HG03565 (cell line): ENCODE results near the gene CXCR4.
"Not testable (repeated sequence)": the region's sequence is repeated elsewhere in the genome, so short reads cannot be mapped to it uniquely, and the experiment has no call there.

Source experiments
- ATAC-seq: cut with Tn5 transposase; IDR thresholded peaks from one replicate; pipeline ENCODE4 v1.9.1; 2021; ENCODE audit warnings: mild to moderate bottlenecking, moderate library complexity; ENCODE audit not compliant: unreplicated experiment

CXCR4 gene

DNA sequence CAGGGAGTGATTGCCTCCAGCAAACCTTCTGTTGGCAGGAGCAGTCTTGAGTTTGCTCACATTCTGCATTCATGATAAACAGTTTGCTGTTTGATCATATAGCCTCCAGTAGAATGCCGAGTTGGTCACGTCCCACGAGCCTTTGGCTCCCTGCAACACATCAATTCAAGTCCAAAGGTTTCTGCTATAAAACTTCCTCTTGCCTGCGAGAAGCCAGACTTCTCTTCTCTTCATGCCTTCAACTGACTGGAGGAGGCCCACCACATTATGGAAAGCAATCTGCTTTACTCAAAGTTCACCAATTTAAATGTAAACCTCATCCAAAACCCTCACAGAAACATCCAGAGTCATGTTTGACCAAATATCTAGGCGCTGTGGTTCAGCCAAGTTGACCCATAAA lies 40.8 kb downstream of the CXCR4 start:
- ATAC-seq, result no peak

DNA sequence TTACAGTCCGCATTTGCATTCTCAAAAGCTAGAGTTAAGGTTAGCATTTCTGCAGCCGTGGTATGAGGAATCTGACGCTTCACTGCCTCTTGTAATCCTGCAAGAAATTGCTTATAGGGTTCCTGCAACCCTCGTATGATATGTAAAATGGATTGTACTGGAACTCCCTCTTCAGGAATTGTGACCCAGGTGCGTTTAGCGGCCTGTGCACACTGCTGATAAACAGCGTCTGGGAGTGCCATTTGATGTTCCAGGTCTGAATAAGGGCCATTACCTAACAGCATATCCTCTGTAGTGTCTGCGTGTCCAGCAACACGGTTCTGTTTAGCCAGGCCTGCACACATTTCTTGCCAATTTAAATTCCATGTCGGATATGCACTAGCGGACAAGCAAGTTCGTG lies 42.5 kb downstream of the CXCR4 start:
- no peak for ATAC-seq

GRCh38 chr2:136072621-136073020 lies 45.3 kb downstream of the CXCR4 start:
- no peak for ATAC-seq

- ATAC-seq, result not testable (repeated sequence)
Measured at GRCh38 chr2:136071887-136072286, 46.1 kb downstream of the CXCR4 start.

DNA sequence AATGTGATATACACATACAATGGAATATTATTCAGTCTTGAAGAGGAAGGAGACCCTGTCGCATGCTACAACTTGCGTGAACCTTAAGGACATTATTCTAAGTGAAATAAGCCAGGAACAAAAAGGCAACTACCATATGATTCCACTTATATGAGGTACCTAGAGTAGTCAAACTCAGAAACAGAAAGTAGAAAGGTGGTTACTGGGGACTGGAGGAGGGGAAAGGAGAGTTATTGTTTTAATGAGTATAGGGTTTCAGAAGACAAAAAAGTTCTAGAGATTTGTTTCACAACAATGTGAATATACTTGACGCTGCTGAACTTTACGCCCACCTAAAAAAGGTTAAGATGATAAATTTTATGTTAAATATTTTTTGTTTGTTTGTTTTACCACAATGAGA lies 47.0 kb downstream of the CXCR4 start:
- ATAC-seq, result no peak

DNA sequence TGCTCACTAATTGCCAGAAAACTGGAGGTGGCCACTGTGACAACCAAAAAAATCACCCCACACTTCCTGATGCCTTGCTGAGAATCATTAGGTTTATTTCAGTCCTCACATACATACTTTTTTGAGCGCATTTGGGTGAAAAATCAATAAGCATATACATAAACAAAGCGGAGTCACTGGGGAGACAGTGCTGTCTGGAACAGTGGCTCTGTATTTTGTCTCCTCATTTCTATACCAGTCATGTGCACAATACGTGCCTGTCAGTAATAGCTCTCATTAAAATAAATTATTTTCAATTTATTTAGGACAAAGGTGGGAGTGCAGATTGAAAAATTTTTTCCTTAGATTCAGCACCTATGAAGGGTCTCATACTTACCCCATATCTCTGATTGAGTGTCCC lies 48.2 kb downstream of the CXCR4 start:
- no peak for ATAC-seq

DNA sequence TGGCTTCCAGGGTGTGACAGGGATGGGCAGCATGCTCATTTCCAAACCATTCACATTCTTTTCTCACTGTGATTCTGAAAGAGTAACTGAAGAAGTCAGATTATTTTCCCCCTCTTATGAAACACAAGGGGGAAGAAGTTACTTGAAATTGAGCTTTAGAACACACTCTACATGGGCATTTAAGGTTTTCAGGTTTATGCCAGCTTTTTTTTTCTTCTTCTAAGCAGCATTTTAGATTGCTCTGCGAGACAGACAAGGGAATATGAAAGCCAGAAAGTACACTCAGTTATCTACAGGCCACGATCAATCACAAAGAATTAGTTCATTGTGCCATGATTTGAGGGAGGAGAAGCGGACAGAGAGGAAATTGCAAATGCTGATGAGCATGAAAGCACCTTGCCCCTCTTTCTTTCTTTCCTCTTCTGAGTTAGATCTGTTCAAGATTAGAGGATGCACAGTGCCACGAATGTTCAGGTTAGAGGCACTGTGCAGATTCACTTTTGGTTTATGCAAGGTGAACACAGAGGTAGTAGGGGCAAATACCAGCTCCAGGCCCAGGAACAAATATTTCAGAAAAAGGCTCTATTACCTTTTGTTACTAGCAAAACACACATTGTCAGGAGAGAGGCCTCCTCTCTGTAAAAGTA lies 49.2 kb downstream of the CXCR4 start:
- ATAC-seq, result no peak

GRCh38 chr2:136067897-136068580 lies 49.9 kb downstream of the CXCR4 start:
- ATAC-seq, result no peak

- no peak for ATAC-seq
Measured at GRCh38 chr2:136067459-136067858, 50.5 kb downstream of the CXCR4 start.

DNA sequence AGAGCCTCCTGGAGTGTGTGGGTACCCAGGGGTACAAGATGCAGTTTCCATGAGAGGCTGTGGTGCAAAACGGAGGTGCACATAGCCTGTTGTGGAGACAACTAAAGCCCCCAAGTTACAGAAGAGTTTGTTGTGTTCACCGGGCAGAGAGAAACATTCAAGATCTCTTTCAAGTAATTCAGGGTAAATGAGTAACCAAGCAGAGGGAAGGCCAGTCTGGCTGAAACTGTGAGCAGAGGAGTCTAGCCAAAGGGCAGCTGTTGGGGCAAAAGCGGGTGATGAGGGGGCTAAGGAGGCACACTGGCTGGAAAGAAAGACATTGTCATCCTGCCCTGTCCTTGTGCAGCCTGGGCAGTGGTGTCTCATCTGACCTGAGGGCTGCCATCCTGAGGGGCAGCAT lies 52.0 kb downstream of the CXCR4 start:
- ATAC-seq, result no peak

- ATAC-seq, result no peak
Measured at GRCh38 chr2:136065384-136065783, 52.6 kb downstream of the CXCR4 start.
